ENCODE data around the gene TDRD9. TPM values are rescaled to one million over a fixed set of nuclear protein-coding genes. Genes with fewer than 3 reads are reported as not detected.

TDRD9 gene
- polyA plus RNA-seq, 3 donors from 2014 or later = 1.2 to 2.8 (median 1.2) TPM

DNA sequence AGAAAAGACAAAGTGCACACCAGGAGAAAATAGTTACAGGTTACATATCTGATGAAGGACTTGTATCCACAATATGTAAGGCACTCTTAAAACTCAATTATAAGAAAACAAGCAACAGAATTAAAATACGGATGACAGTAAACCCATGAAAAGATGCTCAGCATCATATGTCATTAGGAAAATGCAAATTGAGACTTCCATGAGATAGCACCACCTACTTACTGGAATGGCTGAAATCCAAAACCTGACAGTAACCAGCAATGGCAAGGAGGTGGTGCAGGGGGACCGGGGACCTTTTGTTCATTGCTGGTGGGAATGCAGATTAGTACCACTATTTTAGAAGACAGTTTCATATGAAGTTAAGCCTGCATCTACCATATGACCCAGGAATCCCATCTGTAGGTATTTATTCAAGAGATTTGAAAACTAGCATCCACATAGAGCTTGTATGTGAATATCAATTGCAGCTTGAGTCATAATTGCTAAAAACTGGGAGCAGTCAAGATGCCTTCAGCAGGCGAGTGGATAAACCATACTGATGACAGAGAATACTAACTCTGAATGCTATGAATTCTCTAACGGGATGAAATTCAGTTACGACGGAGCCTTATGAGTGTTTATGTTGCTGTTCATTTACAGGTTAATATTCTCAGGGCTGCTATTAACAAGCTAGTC is 113.3 kb downstream of the TDRD9 start:
- peak overlapping the region in 1 of 5 donors; percentile 41 for H3K4me3 Mint-ChIP-seq
- no peak overlapping the region for H3K27ac Mint-ChIP-seq
- H3K9me3 Mint-ChIP-seq = peaks cover 0 to 2% (median 0%) of the 10 kb centered on the region in 6 donors
- peaks cover 0 to 14% (median 0%) of the 10 kb centered on the region in 3 donors for H3K27me3 Mint-ChIP-seq (ENCODE audit: low read depth in 3 of 3)
- H3K4me1 Mint-ChIP-seq = peaks cover 2 to 28% of the 10 kb centered on the region in 2 donors
- DNase-seq = no peak
- H3K36me3 Mint-ChIP-seq = peaks cover 0 to 2% (median 0%) of the 10 kb centered on the region in 3 donors

DNA sequence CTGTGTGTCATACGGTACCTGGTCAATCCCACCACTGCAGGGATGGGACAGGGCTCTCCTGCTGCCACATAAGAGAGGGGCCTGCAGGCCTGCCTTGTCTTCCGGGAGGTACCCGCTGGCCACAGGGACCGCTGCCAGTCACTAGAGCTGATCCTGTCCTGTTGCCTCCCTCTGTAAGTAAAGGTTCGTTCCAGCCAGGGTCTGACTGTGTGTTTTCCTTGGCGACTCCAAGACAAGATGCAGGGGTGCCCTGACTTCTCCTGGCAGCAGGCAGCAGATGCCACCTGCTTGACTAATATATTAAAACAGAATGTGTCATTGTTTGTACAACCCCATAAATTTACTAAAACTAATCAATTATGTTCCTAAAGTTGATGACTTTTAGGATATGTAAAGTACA is 115.8 kb downstream of the TDRD9 start:
- no peak overlapping the region for H3K27ac Mint-ChIP-seq
- peaks cover 2 to 23% of the 10 kb centered on the region in 2 donors for H3K4me1 Mint-ChIP-seq
- peaks cover 1 to 9% (median 2%) of the 10 kb centered on the region in 3 donors for H3K27me3 Mint-ChIP-seq (ENCODE audit: low read depth in 3 of 3)
- H3K9me3 Mint-ChIP-seq = no peaks in the 10 kb centered on the region
- no peak overlapping the region for H3K4me3 Mint-ChIP-seq
- no peaks in the 10 kb centered on the region for H3K36me3 Mint-ChIP-seq
- DNase-seq = no peak

DNA sequence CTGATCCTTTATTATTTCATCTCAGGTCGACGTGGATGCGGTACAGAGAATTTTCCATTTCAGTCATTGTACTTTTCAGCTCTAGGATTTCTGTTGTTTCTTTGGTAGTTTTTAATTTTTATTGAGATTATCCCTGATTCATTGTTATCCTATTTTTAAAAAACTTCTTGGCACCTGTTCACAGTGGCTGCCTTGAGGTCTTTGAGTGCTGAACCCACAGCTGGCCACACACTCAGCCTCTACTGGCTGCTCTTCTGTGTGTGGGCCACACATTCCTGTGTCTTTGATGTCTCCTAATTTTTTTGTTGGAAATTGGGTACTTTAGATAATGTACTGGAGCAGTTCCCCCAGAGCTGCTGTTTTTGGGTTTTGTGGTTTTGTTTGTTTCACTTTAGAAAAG is 119.5 kb downstream of the TDRD9 start:
- Mint-ChIP-seq H3K9me3 (no peaks in the 10 kb centered on the region), H3K27ac (no peak overlapping the region), H3K36me3 (no peaks in the 10 kb centered on the region), H3K4me1 (no peaks in the 10 kb centered on the region), H3K27me3 (ENCODE audit: low read depth in 3 of 3) (peaks cover 1 to 2% (median 2%) of the 10 kb centered on the region in 3 donors), H3K4me3 (no peak overlapping the region)
- DNase-seq = no peak

DNA sequence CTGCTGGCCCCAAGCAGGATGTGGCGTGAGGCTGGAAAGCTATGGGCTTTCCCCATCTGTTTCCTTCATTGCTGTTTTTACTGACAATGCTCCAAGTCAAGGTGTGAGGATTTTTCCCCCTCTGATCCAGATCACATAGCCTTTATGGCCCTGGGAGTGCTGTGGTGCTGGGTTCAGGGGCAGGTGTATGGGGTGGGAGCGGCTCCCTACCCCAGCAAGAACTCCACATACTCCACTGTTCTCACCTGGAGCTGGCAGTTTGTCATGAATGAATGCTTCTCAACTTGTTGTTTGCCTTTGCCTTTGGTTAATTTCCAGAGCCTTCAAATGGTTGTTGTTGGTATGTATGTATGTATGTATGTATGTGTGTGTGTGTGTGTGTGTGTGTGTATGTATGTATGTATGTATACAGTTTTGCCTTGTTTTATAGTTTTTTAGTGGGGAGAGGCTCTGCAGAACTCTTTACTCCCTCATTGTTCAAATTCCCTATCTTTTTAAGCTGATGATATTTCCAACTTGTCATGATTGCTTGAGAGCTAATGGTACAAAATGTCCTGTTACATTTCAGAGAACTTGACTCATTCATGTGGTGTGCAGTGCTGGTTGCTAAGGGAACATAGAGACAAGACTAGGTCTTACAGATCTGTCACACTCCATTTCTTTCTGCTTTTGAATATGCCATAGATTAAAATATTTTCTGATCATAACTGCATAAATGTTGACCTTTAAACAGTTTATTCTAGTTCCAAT is 120.7 kb downstream of the TDRD9 start:
- Mint-ChIP-seq H3K9me3 (no peaks in the 10 kb centered on the region), H3K4me1 (no peaks in the 10 kb centered on the region), H3K27ac (peak overlapping the region in 1 of 6 donors; percentile 11), H3K4me3 (no peak overlapping the region), H3K36me3 (no peaks in the 10 kb centered on the region), H3K27me3 (ENCODE audit: low read depth in 3 of 3) (peaks cover 1 to 2% (median 2%) of the 10 kb centered on the region in 3 donors)
- no peak for DNase-seq

DNA sequence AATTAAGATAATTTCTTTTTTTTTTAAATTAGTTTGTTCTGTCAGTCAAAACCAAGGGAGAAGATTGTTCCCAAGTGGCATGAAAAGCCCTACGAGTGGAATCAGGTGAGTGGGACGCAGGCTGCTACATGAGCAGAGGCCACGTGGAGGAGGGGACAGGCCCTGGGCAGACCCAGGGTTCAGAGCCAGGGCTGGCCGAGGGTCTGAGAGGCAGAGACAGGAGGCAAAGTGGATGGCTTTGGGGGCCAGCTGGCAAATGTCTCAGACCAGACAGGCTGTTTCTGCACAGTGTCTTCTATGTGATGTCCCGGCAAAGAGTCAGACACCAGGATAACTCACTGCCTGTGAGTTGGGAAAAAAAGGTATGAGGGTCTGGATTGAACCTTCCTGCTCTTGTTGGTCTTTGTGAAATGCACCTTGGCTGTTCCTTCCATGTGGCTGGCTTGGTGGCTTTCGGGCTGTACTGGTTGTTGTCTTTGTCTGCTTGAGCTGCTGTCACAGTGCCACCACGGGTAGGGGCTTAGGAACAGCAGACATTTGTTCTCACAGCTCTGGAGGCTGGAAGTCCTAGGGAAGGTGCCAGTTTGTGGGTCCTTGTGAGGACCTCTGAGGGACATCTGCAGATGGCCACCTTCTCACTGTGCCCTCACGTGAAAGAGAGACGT is 121.5 kb downstream of the TDRD9 start:
- DNase-seq = no peak
- no peaks in the 10 kb centered on the region for H3K36me3 Mint-ChIP-seq
- H3K9me3 Mint-ChIP-seq = no peaks in the 10 kb centered on the region
- H3K27me3 Mint-ChIP-seq (ENCODE audit: low read depth in 3 of 3) = peaks cover 1 to 5% (median 2%) of the 10 kb centered on the region in 3 donors
- no peaks in the 10 kb centered on the region for H3K4me1 Mint-ChIP-seq
- no peak overlapping the region for H3K4me3 Mint-ChIP-seq
- H3K27ac Mint-ChIP-seq = no peak overlapping the region

DNA sequence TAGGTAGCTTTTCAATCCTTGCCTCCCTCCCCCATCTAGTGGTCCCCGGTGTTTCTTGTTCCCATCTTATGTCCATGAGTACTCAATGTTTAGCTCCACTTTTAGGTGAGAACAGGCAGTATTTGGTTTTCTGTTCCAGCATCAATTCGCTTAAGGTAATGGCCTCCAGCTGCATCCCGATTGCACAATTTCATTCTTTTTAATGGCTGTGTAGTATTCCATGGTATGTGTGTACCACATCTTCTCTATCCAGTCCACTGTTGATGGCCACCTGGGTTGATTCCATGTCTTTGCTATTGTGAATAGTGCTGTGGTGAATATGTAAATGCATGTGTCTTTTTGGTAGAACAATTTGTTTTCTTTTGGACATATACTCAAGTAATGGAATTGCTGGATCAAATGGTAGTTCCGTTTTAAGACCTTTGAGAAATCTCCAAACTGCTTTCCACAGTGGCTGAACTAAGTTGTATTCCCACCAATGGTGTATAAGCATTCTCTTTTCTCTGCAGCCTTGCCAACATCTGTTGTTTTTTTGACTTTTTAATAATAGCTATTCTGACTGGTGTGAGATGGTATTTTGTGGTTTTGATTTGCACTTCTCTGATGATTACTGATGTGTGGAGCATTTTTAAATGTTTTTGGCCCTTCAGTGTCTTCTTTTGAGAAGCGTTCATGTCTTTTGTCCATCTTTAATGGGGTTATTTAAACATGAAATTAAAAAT is 123.0 kb downstream of the TDRD9 start:
- Mint-ChIP-seq H3K27me3 (ENCODE audit: low read depth in 3 of 3) (peaks cover 1 to 5% (median 2%) of the 10 kb centered on the region in 3 donors), H3K9me3 (no peaks in the 10 kb centered on the region), H3K36me3 (no peaks in the 10 kb centered on the region), H3K27ac (no peak overlapping the region), H3K4me3 (no peak overlapping the region), H3K4me1 (no peaks in the 10 kb centered on the region)
- DNase-seq = no peak

DNA sequence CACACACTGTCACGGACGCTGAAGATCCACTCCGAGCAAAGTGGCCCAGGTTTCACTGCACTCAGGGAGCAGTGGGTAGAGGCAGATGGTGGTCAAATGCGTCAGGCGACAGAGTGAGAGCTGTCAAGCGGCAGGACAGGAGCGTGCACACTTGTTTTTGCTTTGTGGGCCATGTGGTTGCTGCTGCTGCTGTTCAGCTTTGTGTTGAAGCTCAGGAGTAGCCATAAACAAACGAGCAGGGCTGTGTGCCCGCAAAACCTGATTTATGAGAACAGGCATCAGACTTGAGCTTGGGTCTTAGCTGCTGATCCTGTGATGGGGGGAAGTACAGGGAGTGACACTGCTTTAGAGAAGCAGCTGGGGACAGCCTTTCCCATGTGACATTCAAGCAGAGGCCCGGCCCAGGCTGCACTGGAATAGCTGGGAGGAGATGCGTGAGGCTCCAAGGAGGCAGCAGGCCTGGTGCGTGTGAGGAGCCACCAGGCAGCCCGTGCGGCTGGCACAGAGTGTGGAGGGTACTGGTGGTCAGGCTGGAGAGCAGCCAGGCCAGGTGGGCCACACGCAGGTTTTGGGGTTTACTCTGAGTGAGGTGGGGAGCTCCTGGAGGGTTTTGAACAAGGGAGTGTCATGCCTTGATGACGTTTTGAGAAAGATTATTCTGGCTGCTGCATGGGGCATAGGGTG is 126.1 kb downstream of the TDRD9 start:
- no peak overlapping the region for H3K4me3 Mint-ChIP-seq
- DNase-seq = no peak
- no peaks in the 10 kb centered on the region for H3K36me3 Mint-ChIP-seq
- no peaks in the 10 kb centered on the region for H3K9me3 Mint-ChIP-seq
- peaks cover 0 to 4% (median 0%) of the 10 kb centered on the region in 3 donors for H3K27me3 Mint-ChIP-seq (ENCODE audit: low read depth in 3 of 3)
- no peak overlapping the region for H3K27ac Mint-ChIP-seq
- H3K4me1 Mint-ChIP-seq = no peaks in the 10 kb centered on the region

DNA sequence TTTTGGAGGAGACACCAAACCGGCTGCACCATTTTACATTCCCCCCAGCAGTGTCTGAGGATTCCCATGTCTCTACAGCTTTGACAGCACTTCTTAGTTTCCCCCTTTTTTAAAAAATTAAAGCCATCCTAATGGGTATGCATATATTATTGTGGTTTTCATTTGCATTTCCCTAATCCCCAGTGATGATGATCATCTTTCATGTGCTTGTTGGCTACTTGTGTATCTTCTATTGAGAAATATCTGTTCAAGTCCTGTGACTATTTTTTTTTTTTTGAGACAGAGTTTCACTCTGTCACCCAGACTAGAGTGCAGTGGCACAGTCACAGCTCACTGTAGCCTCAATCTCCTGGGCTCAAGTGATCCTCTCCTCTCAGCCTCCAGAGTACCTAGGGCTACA is 134.0 kb downstream of the TDRD9 start:
- H3K36me3 Mint-ChIP-seq = peaks cover 0 to 6% (median 0%) of the 10 kb centered on the region in 3 donors
- peaks cover 0 to 8% (median 4%) of the 10 kb centered on the region in 6 donors for H3K9me3 Mint-ChIP-seq
- no peak overlapping the region for H3K27ac Mint-ChIP-seq
- no peaks in the 10 kb centered on the region for H3K4me1 Mint-ChIP-seq
- peaks cover 0 to 21% (median 9%) of the 10 kb centered on the region in 3 donors for H3K27me3 Mint-ChIP-seq (ENCODE audit: low read depth in 3 of 3)
- no peak for DNase-seq
- H3K4me3 Mint-ChIP-seq = no peak overlapping the region

DNA sequence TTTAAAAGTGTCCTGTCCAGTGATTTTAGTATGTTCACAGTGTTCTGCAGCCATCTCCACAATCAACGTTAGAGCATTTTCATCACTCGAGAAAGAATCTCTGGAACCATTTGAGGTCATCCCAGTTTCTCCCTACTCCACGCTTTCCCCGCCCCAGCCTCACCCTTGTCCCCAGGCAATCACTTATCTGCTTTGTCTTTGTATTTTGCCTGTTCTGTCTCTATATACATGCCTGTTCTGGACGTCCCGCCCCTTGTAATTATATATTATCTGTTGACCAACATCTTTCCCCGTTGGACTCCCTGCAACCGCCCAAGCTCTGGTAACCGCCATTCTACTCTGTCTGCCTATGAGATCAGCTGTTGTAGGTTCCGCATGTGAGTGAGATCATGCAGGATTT is 135.7 kb downstream of the TDRD9 start:
- Mint-ChIP-seq H3K4me1 (no peaks in the 10 kb centered on the region), H3K4me3 (no peak overlapping the region), H3K27me3 (ENCODE audit: low read depth in 3 of 3) (peaks cover 0 to 21% (median 11%) of the 10 kb centered on the region in 3 donors), H3K9me3 (peaks cover 1 to 12% (median 5%) of the 10 kb centered on the region in 6 donors), H3K36me3 (peaks cover 0 to 9% (median 0%) of the 10 kb centered on the region in 3 donors), H3K27ac (no peak overlapping the region)
- DNase-seq = no peak

DNA sequence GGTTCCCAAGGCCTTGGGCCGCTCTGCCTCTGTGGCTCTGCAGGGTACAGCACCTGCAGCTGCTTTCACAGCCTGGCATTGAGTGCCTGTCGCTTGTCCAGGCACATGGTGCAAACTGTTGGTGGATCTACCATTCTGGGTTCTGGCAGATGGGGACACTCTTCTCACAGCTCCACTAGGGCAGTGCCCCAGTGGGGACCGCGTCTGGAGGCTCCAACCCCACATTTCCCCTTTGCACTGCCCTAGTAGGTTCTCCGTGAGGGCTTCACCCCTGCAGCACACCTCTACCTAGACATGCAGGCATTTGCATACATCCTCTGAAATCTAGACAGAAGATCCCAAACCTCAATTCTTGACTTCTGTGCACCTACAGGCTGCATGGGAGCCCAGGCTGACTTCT is 138.0 kb downstream of the TDRD9 start:
- Mint-ChIP-seq H3K27me3 (ENCODE audit: low read depth in 3 of 3) (peaks cover 0 to 24% (median 14%) of the 10 kb centered on the region in 3 donors), H3K36me3 (peaks cover 0 to 9% (median 0%) of the 10 kb centered on the region in 3 donors), H3K4me3 (no peak overlapping the region), H3K4me1 (no peaks in the 10 kb centered on the region), H3K27ac (no peak overlapping the region), H3K9me3 (peaks cover 1 to 12% (median 5%) of the 10 kb centered on the region in 6 donors)
- DNase-seq = no peak

DNA sequence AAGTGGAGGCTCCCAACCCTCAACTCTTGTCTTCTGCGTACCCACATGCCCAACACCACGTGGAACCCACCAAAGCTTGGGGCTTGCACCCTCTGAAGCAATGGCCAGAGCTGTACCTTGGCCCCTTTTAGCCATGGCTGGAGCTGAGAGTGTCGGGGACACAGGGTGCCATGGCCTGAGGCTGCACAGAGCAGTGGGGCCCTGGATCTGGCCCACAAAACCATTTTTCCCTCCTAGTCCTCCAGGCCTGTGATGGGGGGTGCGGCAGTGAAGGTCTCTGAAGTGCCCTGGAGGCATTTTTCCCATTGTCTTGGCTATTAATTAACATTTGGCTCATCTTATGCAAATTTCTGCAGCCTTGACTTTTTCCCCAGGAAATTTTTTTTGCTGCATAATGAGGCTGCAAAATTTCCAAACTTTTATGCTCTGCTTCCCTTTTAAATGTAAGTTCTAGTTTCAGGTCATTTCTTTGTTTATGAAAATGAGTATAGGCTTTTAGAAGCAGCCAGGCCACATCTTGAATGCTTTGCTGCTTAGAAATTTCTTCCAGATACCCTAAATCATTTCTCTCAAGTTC is 138.6 kb downstream of the TDRD9 start:
- Mint-ChIP-seq H3K4me1 (no peaks in the 10 kb centered on the region), H3K36me3 (peaks cover 0 to 9% (median 0%) of the 10 kb centered on the region in 3 donors), H3K27me3 (ENCODE audit: low read depth in 3 of 3) (peaks cover 0 to 24% (median 14%) of the 10 kb centered on the region in 3 donors), H3K9me3 (peaks cover 1 to 12% (median 5%) of the 10 kb centered on the region in 6 donors), H3K27ac (no peak overlapping the region), H3K4me3 (no peak overlapping the region)
- DNase-seq = no peak

DNA sequence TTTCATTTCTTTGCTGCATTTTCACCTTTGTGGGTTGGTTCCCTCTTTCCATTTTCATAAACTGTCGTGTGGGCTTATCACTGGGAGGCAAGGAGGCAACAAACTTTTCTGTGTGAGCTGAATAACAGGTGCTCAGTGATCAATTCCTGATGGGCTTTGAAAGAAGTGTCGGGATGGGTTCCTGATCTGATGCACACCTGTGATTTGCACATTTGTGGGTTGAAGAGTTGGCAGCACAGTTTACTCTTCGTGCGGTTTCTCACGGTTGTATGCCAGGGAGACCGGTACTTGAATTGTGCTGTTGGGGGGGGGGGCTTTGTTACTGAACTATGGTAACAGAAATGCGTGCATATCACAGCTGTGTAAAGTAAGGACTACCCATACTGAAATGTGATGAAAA is 141.3 kb downstream of the TDRD9 start:
- peaks cover 2 to 24% (median 8%) of the 10 kb centered on the region in 6 donors for H3K9me3 Mint-ChIP-seq
- no peak overlapping the region for H3K4me3 Mint-ChIP-seq
- H3K27me3 Mint-ChIP-seq (ENCODE audit: low read depth in 3 of 3) = peaks cover 0 to 15% (median 13%) of the 10 kb centered on the region in 3 donors
- H3K36me3 Mint-ChIP-seq = peaks cover 4 to 9% (median 4%) of the 10 kb centered on the region in 3 donors
- no peak overlapping the region for H3K27ac Mint-ChIP-seq
- H3K4me1 Mint-ChIP-seq = no peaks in the 10 kb centered on the region
- DNase-seq = no peak

DNA sequence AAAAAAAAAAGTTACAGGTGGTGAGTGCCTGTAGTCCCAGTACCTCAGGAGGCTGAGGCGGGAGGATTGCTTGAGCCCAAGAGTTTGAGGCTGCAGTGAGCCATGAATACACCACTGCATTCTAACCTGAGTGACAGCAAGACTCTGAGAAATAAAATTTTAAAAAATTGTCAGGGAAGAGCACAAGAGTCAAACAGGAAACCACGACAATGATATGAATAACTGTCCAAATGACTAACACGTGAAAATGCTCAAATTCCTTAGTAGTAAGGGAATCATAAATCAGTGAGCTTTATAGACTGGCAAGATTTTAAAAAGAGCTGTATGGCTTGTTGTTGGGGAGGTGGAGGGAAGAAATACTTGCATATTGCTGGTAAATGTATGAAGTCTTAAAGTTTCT is 144.3 kb downstream of the TDRD9 start:
- no peak for DNase-seq

More for the DNA sequence above, 144.3 kb downstream of the TDRD9 start:
- H3K9me3 Mint-ChIP-seq = peaks cover 0 to 12% (median 4%) of the 10 kb centered on the region in 6 donors
- no peak overlapping the region for H3K4me3 Mint-ChIP-seq
- peaks cover 0 to under 1% of the 10 kb centered on the region in 2 donors for H3K4me1 Mint-ChIP-seq
- H3K27ac Mint-ChIP-seq = no peak overlapping the region
- H3K27me3 Mint-ChIP-seq (ENCODE audit: low read depth in 3 of 3) = peaks cover 3 to 10% (median 6%) of the 10 kb centered on the region in 3 donors
- peaks cover 0 to 4% (median 4%) of the 10 kb centered on the region in 3 donors for H3K36me3 Mint-ChIP-seq
